Peyer's patch (tissue), 4 donors: ENCODE data around the gene SNX32.

ENCODE experiments used
- POLR2A ChIP-seq, 2 donors: fragments of 450-650 bp; IDR thresholded peaks; one replicate each; pipeline ENCODE4 v1.5.1; 2017; ENCODE audit warnings: antibody characterized with exemption in 2 of 2, mild to moderate bottlenecking in 2 of 2, moderate library complexity in 2 of 2
- TF ChIP-seq, protein P1 (sequence below), 6 experiments: fragments of 450-650 bp in 4 of 6; fragments of 200-600 bp in 2 of 6; sonication (generic) in 1 of 6; IDR thresholded peaks; one replicate each; pipeline ENCODE4 v1.5.1; 2017 to 2019; ENCODE audit warnings: antibody characterized with exemption in 6 of 6, mild to moderate bottlenecking in 3 of 6, moderate library complexity in 1 of 6

DNA sequence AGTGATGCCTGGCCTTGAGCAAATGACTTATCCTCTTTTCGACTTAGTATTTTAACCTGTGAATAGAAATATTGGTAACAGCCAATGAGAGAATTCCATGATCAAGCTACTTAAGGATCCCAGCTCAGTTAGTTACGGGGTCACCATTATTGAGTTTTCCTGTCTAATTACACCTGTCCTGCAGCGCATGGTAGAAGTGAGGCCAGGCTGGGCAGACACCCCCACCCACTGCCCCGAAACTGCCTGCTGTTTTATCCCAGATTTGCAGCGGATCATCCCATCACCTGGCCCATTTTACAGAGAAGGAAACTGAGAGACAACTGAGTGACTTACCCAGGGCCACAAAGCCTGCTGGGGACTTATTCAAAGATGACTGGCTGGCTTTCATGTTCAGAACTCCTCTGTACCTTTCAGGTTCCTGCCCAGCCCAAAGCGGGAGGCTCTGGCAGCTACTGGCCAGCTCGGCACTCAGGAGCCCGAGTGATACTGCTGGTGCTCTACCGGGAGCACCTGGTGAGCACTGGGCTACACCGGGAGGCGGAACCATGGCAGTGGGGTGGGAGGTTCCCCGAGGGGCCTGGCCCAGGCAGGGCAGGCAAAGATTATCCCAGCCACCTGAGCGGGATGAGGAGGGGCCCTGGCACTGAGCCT, 27.9 kb downstream of the SNX32 start:
- TF ChIP-seq, protein P1, sequence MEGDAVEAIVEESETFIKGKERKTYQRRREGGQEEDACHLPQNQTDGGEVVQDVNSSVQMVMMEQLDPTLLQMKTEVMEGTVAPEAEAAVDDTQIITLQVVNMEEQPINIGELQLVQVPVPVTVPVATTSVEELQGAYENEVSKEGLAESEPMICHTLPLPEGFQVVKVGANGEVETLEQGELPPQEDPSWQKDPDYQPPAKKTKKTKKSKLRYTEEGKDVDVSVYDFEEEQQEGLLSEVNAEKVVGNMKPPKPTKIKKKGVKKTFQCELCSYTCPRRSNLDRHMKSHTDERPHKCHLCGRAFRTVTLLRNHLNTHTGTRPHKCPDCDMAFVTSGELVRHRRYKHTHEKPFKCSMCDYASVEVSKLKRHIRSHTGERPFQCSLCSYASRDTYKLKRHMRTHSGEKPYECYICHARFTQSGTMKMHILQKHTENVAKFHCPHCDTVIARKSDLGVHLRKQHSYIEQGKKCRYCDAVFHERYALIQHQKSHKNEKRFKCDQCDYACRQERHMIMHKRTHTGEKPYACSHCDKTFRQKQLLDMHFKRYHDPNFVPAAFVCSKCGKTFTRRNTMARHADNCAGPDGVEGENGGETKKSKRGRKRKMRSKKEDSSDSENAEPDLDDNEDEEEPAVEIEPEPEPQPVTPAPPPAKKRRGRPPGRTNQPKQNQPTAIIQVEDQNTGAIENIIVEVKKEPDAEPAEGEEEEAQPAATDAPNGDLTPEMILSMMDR (IDR thresholded peaks at IDR 0.05), result no peak
- TF ChIP-seq POLR2A (IDR thresholded peaks at IDR 0.05), result no peak
